ENCODE data around the gene IL27RA. TPM values are rescaled to one million over a fixed set of nuclear protein-coding genes. Genes with fewer than 3 reads are reported as not detected.
A peak's percentile ranks its signal among the peaks of the same experiment; 100 is the strongest.
"Not testable (repeated sequence)": the region's sequence is repeated elsewhere in the genome, so short reads cannot be mapped to it uniquely, and the experiment has no call there.

The IL27RA gene
- total RNA-seq, 1 donor from 2014 or later, result 81.6 TPM

- H3K9me3 Mint-ChIP-seq, result no peaks in the 10 kb centered on the region
- H3K4me3 Mint-ChIP-seq, result peak overlapping the region; percentile 96
- peak; percentile 96 for DNase-seq
- H3K27ac Mint-ChIP-seq, result peak overlapping the region; percentile 100
- intact Hi-C loops (cut with micrococcal nuclease), result loop anchor here (1.0 to 5.0 kb wide), 9 partner anchors 19 to 132 kb away; partner anchors contain the start of genes BRME1, CC2D1A, DCAF15 and MISP3
- no peaks in the 10 kb centered on the region for H3K27me3 Mint-ChIP-seq
- peaks cover 46% of the 10 kb centered on the region for H3K4me1 Mint-ChIP-seq
- peaks cover 5% of the 10 kb centered on the region for H3K36me3 Mint-ChIP-seq (ENCODE audit: low read depth)
These were observed 26.0 kb upstream of the IL27RA start for GRCh38 chr19:14005349-14006084.

GRCh38 chr19:14006085-14006765 is 25.3 kb upstream of the IL27RA start, which contains the start of gene RFX1:
RFX1 (minus strand) TSS chr19:14006320; CDS start chr19:13993843, 12,477 bp downstream.
- Mint-ChIP-seq H3K9me3 (no peaks in the 10 kb centered on the region), H3K36me3 (ENCODE audit: low read depth) (peaks cover 1% of the 10 kb centered on the region)

GRCh38 chr19:14006766-14007562 is 24.6 kb upstream of the IL27RA start:
- H3K27me3 Mint-ChIP-seq, result no peaks in the 10 kb centered on the region
- intact Hi-C loops (cut with micrococcal nuclease), result loop anchor here (1.0 to 5.0 kb wide), 9 partner anchors 21 to 130 kb away; partner anchors contain the start of genes BRME1, CC2D1A, DCAF15 and MISP3
- peak overlapping the region; percentile 100 for H3K27ac Mint-ChIP-seq
- H3K4me1 Mint-ChIP-seq, result peaks cover 35% of the 10 kb centered on the region
- no peak for DNase-seq
- peaks cover 1% of the 10 kb centered on the region for H3K36me3 Mint-ChIP-seq (ENCODE audit: low read depth)
- no peaks in the 10 kb centered on the region for H3K9me3 Mint-ChIP-seq
- H3K4me3 Mint-ChIP-seq, result peak overlapping the region; percentile 96

More at GRCh38 chr19:14006085-14006765, 25.3 kb upstream of the IL27RA start, which contains the start of gene RFX1:
- peak; percentile 100 for DNase-seq
- Mint-ChIP-seq H3K4me3 (peak within 1 kb of the TSS; percentile 96), H3K27ac (peak within 1 kb of the TSS; percentile 100), H3K4me1 (peaks cover 39% of the 10 kb centered on the region), H3K27me3 (no peaks in the 10 kb centered on the region)
- intact Hi-C loops (cut with micrococcal nuclease), result loop anchor here (1.0 to 5.0 kb wide), 9 partner anchors 20 to 131 kb away; partner anchors contain the start of genes BRME1, CC2D1A, DCAF15 and MISP3

- peaks cover 3% of the 10 kb centered on the region for H3K4me1 Mint-ChIP-seq
- H3K4me3 Mint-ChIP-seq, result no peak overlapping the region
- no peaks in the 10 kb centered on the region for H3K27me3 Mint-ChIP-seq
- H3K36me3 Mint-ChIP-seq (ENCODE audit: low read depth), result no peaks in the 10 kb centered on the region
- intact Hi-C loops (cut with micrococcal nuclease), result no loop called here
- no peaks in the 10 kb centered on the region for H3K9me3 Mint-ChIP-seq
- no peak overlapping the region for H3K27ac Mint-ChIP-seq
- DNase-seq, result no peak
These were observed 19.1 kb upstream of the IL27RA start for GRCh38 chr19:14012378-14012915.

- no peaks in the 10 kb centered on the region for H3K9me3 Mint-ChIP-seq
- H3K4me1 Mint-ChIP-seq, result peaks cover 7% of the 10 kb centered on the region
- intact Hi-C loops (cut with micrococcal nuclease), result no loop called here
- DNase-seq, result no peak
- no peaks in the 10 kb centered on the region for H3K36me3 Mint-ChIP-seq (ENCODE audit: low read depth)
- no peak overlapping the region for H3K27ac Mint-ChIP-seq
- no peak overlapping the region for H3K4me3 Mint-ChIP-seq
- H3K27me3 Mint-ChIP-seq, result no peaks in the 10 kb centered on the region
These were observed 16.0 kb upstream of the IL27RA start for GRCh38 chr19:14015524-14016035.

GRCh38 chr19:14019100-14019499 is 12.5 kb upstream of the IL27RA start:
- DNase-seq, result no peak
- H3K4me3 Mint-ChIP-seq, result no peak overlapping the region
- H3K9me3 Mint-ChIP-seq, result no peaks in the 10 kb centered on the region
- peaks cover 11% of the 10 kb centered on the region for H3K4me1 Mint-ChIP-seq
- intact Hi-C loops (cut with micrococcal nuclease), result no loop called here
- H3K36me3 Mint-ChIP-seq (ENCODE audit: low read depth), result no peaks in the 10 kb centered on the region
- no peaks in the 10 kb centered on the region for H3K27me3 Mint-ChIP-seq
- no peak overlapping the region for H3K27ac Mint-ChIP-seq

- H3K36me3 Mint-ChIP-seq (ENCODE audit: low read depth), result not testable (repeated sequence)
These were observed 11.8 kb upstream of the IL27RA start for GRCh38 chr19:14019739-14020138.

GRCh38 chr19:14021474-14021873 is 10.1 kb upstream of the IL27RA start:
- Mint-ChIP-seq H3K9me3 (no peaks in the 10 kb centered on the region), H3K4me1 (peaks cover 12% of the 10 kb centered on the region), H3K27ac (peak overlapping the region; percentile 66), H3K36me3 (ENCODE audit: low read depth) (no peaks in the 10 kb centered on the region), H3K4me3 (no peak overlapping the region), H3K27me3 (no peaks in the 10 kb centered on the region)
- intact Hi-C loops (cut with micrococcal nuclease), result no loop called here
- no peak for DNase-seq

More at GRCh38 chr19:14019739-14020138, 11.8 kb upstream of the IL27RA start:
- H3K9me3 Mint-ChIP-seq; H3K27me3 Mint-ChIP-seq; H3K27ac Mint-ChIP-seq; intact Hi-C loops (cut with micrococcal nuclease); H3K4me3 Mint-ChIP-seq; DNase-seq: not testable (repeated sequence)
- H3K4me1 Mint-ChIP-seq, result peaks cover 11% of the 10 kb centered on the region

GRCh38 chr19:14022469-14022868 is 9.1 kb upstream of the IL27RA start:
- Mint-ChIP-seq H3K4me3 (no peak overlapping the region), H3K4me1 (peaks cover 12% of the 10 kb centered on the region), H3K27me3 (no peaks in the 10 kb centered on the region), H3K36me3 (ENCODE audit: low read depth) (no peaks in the 10 kb centered on the region), H3K27ac (no peak overlapping the region), H3K9me3 (no peaks in the 10 kb centered on the region)
- no peak for DNase-seq
- intact Hi-C loops (cut with micrococcal nuclease), result no loop called here

GRCh38 chr19:14023404-14024235 is 7.9 kb upstream of the IL27RA start:
- Mint-ChIP-seq H3K36me3 (ENCODE audit: low read depth) (no peaks in the 10 kb centered on the region), H3K4me3 (no peak overlapping the region), H3K9me3 (no peaks in the 10 kb centered on the region), H3K4me1 (peaks cover 10% of the 10 kb centered on the region), H3K27me3 (peaks cover 2% of the 10 kb centered on the region), H3K27ac (peak overlapping the region; percentile 60)
- intact Hi-C loops (cut with micrococcal nuclease), result no loop called here
- no peak for DNase-seq

GRCh38 chr19:14026652-14027192 is 4.8 kb upstream of the IL27RA start:
- H3K9me3 Mint-ChIP-seq; DNase-seq; H3K36me3 Mint-ChIP-seq (ENCODE audit: low read depth); H3K4me3 Mint-ChIP-seq; H3K27ac Mint-ChIP-seq; intact Hi-C loops (cut with micrococcal nuclease); H3K27me3 Mint-ChIP-seq: not testable (repeated sequence)
- peaks cover 12% of the 10 kb centered on the region for H3K4me1 Mint-ChIP-seq

GRCh38 chr19:14027856-14028450 is 3.6 kb upstream of the IL27RA start, which contains the start of gene RLN3:
RLN3 (plus strand) TSS chr19:14028148; CDS start chr19:14028205, 57 bp downstream.
- Mint-ChIP-seq H3K4me1 (peaks cover 16% of the 10 kb centered on the region), H3K27ac (no peak within 1 kb of the TSS), H3K27me3 (peaks cover 7% of the 10 kb centered on the region), H3K4me3 (no peak within 1 kb of the TSS), H3K36me3 (ENCODE audit: low read depth) (peaks cover 4% of the 10 kb centered on the region), H3K9me3 (no peaks in the 10 kb centered on the region)
- no peak for DNase-seq
- intact Hi-C loops (cut with micrococcal nuclease), result no loop called here

Data from activated CD4-positive, alpha-beta T cell treated with anti-CD3 and anti-CD28 coated beads, Interleukin-2, amount 10 ng/mL, durations not matched to agents 24 days and 14 days (primary cell).